ENCODE measurements around the gene TSPAN4. TPM values are rescaled to one million over a fixed set of nuclear protein-coding genes. Genes with fewer than 3 reads are reported as not detected.

TSPAN4 gene
- total RNA-seq, 1 donor from 2014 or later: 26.4 TPM

DNA sequence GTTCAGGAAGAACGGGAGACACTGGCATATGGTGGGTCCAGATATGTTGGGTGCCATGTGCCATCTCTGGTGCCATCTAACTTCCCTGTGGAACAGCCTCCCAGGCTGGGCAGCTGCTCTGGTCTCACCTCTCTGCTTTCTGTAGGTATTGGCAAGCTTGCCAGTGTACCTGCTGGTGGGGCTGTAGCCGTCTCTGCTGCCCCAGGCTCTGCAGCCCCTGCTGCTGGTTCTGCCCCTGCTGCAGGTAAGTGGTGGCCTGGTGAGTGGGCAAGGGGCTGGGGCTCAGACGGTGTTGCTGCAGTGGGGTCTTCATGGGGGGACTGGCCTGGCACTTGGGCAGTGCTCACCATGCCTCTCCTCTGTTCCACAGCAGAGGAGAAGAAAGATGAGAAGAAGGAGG lies 30.3 kb upstream of the TSPAN4 start:
- TF ChIP-seq, protein P1, sequence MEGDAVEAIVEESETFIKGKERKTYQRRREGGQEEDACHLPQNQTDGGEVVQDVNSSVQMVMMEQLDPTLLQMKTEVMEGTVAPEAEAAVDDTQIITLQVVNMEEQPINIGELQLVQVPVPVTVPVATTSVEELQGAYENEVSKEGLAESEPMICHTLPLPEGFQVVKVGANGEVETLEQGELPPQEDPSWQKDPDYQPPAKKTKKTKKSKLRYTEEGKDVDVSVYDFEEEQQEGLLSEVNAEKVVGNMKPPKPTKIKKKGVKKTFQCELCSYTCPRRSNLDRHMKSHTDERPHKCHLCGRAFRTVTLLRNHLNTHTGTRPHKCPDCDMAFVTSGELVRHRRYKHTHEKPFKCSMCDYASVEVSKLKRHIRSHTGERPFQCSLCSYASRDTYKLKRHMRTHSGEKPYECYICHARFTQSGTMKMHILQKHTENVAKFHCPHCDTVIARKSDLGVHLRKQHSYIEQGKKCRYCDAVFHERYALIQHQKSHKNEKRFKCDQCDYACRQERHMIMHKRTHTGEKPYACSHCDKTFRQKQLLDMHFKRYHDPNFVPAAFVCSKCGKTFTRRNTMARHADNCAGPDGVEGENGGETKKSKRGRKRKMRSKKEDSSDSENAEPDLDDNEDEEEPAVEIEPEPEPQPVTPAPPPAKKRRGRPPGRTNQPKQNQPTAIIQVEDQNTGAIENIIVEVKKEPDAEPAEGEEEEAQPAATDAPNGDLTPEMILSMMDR (IDR thresholded peaks at IDR 0.05; ENCODE audit: unreplicated experiment): no peak
- DNase-seq (ENCODE audit: low spot score): no peak
- H3K27ac Mint-ChIP-seq (ENCODE audit: unreplicated experiment): no peak overlapping the region
- peaks cover 17% of the 10 kb centered on the region for H3K4me1 Mint-ChIP-seq (ENCODE audit: unreplicated experiment)
- peaks cover 15% of the 10 kb centered on the region for H3K27me3 Mint-ChIP-seq (ENCODE audit: unreplicated experiment)
- H3K4me3 Mint-ChIP-seq (ENCODE audit: unreplicated experiment): no peak overlapping the region
- peaks cover 14% of the 10 kb centered on the region for H3K36me3 Mint-ChIP-seq (ENCODE audit: low read depth, unreplicated experiment)
- no peaks in the 10 kb centered on the region for H3K9me3 Mint-ChIP-seq (ENCODE audit: unreplicated experiment)

DNA sequence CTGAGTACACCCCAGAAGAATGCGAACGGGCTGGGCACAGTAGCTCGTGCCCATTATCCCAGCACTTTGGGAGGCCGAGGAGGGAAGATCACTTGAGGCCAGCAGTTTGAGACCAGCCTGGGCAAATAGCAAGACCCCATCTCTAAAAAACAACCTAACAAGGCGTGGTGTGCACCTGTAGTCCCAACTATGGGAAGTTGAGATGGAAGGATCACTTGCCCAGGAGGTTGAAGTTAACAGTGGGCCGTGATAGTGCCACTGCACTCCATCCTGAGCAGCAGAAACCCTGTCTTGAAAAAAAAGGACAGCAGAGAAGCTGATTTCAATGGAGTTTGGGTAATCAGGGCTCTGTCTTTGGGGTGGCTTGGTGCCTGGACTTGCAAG lies 29.6 kb upstream of the TSPAN4 start:
- no peak for DNase-seq (ENCODE audit: low spot score)
- H3K9me3 Mint-ChIP-seq (ENCODE audit: unreplicated experiment): no peaks in the 10 kb centered on the region
- H3K27me3 Mint-ChIP-seq (ENCODE audit: unreplicated experiment): peaks cover 15% of the 10 kb centered on the region
- peaks cover 14% of the 10 kb centered on the region for H3K36me3 Mint-ChIP-seq (ENCODE audit: low read depth, unreplicated experiment)
- H3K4me3 Mint-ChIP-seq (ENCODE audit: unreplicated experiment): no peak overlapping the region
- TF ChIP-seq, protein P1 (IDR thresholded peaks at IDR 0.05; ENCODE audit: unreplicated experiment): no peak
- H3K27ac Mint-ChIP-seq (ENCODE audit: unreplicated experiment): no peak overlapping the region
- H3K4me1 Mint-ChIP-seq (ENCODE audit: unreplicated experiment): peaks cover 15% of the 10 kb centered on the region

DNA sequence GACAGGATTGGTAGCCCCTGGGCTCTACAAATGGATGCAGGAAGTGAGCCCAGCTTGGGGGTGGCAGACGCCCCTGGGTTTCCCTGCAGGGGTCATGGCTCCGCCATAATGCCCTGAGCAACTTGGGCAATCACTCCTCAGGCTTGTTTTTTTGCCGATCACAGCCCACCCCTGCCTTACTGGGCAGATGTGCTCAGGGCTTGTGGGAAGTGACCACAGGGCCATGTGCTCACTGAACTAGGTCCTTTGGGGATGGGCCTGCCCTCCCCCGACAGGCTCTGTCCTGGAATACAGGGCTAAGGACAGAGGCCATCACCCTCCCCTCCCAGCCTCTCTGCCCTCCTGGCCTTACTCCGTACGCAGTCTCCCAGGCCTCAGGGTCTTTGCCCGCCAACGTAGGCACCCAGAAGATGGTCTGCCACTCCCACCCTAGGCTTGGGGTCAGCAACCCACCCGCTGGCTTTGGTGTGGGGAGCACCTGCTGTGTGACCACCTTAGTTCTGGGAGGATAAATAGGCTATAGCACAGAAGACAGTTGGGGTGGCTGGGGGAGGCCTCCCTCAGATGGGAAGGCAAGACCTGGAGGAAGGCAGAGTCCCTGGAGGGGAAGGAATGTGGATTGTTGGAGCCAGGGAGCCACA lies 29.1 kb upstream of the TSPAN4 start:
- H3K4me3 Mint-ChIP-seq (ENCODE audit: unreplicated experiment): no peak overlapping the region
- no peaks in the 10 kb centered on the region for H3K9me3 Mint-ChIP-seq (ENCODE audit: unreplicated experiment)
- H3K27ac Mint-ChIP-seq (ENCODE audit: unreplicated experiment): no peak overlapping the region

DNA sequence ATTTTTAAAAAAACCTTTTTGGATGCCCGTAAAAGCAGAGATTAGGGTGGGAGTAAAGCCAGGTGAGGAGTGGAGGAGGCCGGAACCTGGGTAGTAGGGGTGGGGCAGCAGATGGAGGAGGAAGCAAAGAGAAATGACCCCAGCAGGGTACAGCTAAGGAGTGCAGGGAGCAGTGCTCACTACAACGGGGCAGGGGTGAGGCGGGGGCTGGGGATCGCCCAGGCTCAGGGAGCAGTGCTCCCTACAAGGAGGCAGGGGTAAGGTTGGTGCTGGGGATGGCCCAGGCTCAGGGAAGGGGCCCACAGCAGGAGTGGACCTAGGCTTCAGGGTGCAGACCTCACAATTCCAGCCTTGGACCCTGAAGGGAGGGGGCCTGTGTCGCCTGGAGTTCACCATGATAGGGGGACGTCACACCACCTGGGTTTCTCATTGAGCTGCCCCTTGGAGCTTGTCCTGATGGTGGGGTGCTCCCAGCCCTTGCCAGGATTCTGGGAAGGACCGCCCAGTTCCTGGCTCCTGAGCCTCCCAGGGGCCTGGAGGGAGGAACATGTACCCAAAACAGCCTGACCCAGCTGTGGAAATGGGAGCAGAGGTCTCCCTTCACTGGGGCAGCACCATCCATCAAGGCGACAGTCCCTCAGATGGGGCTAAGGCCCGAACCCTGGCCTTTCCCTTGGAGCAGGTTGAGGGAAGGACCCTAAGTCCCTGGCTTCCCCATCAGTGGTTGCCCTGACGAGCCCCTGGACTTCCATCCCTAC lies 26.8 kb upstream of the TSPAN4 start:
- peaks cover 8% of the 10 kb centered on the region for H3K4me1 Mint-ChIP-seq (ENCODE audit: unreplicated experiment)
- H3K9me3 Mint-ChIP-seq (ENCODE audit: unreplicated experiment): no peaks in the 10 kb centered on the region
- no peak for DNase-seq (ENCODE audit: low spot score)
- peaks cover 11% of the 10 kb centered on the region for H3K27me3 Mint-ChIP-seq (ENCODE audit: unreplicated experiment)
- H3K27ac Mint-ChIP-seq (ENCODE audit: unreplicated experiment): no peak overlapping the region
- peaks cover 14% of the 10 kb centered on the region for H3K36me3 Mint-ChIP-seq (ENCODE audit: low read depth, unreplicated experiment)
- H3K4me3 Mint-ChIP-seq (ENCODE audit: unreplicated experiment): no peak overlapping the region
- TF ChIP-seq, protein P1 (IDR thresholded peaks at IDR 0.05; ENCODE audit: unreplicated experiment): no peak

More for the DNA sequence above, 29.1 kb upstream of the TSPAN4 start:
- peaks cover 15% of the 10 kb centered on the region for H3K4me1 Mint-ChIP-seq (ENCODE audit: unreplicated experiment)
- TF ChIP-seq, protein P1 (IDR thresholded peaks at IDR 0.05; ENCODE audit: unreplicated experiment): no peak
- peaks cover 14% of the 10 kb centered on the region for H3K36me3 Mint-ChIP-seq (ENCODE audit: low read depth, unreplicated experiment)
- no peak for DNase-seq (ENCODE audit: low spot score)
- peaks cover 15% of the 10 kb centered on the region for H3K27me3 Mint-ChIP-seq (ENCODE audit: unreplicated experiment)

DNA sequence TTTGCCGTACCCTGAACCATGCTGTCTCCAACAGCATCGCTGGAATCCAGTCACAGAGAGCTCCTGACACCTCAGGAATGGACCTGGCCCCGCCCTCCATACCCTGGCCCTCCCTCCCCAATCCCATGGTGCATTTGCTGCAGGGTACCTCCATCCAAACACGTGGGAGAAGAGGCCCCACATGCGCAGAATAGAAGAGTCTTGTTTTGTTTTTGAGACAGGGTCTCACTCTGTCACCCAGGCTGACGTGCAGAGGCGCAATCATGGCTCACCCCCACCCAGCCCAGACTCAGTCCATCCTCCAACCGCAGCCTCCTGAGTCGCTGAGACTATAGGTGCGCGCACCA lies 26.2 kb upstream of the TSPAN4 start:
- TF ChIP-seq, protein P1 (IDR thresholded peaks at IDR 0.05; ENCODE audit: unreplicated experiment): no peak
- DNase-seq (ENCODE audit: low spot score): no peak
- no peaks in the 10 kb centered on the region for H3K9me3 Mint-ChIP-seq (ENCODE audit: unreplicated experiment)
- H3K4me3 Mint-ChIP-seq (ENCODE audit: unreplicated experiment): no peak overlapping the region
- H3K36me3 Mint-ChIP-seq (ENCODE audit: low read depth, unreplicated experiment): peaks cover 10% of the 10 kb centered on the region
- peaks cover 3% of the 10 kb centered on the region for H3K4me1 Mint-ChIP-seq (ENCODE audit: unreplicated experiment)
- H3K27ac Mint-ChIP-seq (ENCODE audit: unreplicated experiment): no peak overlapping the region
- H3K27me3 Mint-ChIP-seq (ENCODE audit: unreplicated experiment): peaks cover 7% of the 10 kb centered on the region
